NCI-H748 treated with DMSO at 0.1 percent for 48 hours (cell line): ENCODE data around the gene WDR76.

Source experiments
- DNase-seq: peaks from one replicate; lab custom pipeline; 2025; lab: John Stamatoyannopoulos, UW

WDR76 gene

DNA sequence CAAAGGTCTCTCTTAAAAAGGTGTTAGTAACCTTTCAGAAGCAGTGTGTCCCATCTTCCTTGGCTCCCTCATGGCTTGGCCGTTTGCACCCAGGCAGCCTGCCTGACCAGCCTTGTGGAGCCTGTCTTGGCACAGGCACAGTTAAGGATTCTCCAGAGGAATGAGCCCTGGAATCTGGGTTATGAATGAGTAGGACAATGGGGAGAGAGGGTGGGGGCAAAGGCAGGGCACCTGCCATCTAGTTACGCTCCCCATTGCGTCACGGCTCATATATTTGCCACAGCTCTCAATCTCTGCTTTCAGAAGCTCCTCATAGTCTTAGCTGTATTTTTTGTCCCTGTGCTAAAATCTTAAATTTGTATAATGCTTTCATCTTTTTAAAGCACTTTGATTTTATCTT is 50.6 kb downstream of the WDR76 start:
- no peak for DNase-seq

DNA sequence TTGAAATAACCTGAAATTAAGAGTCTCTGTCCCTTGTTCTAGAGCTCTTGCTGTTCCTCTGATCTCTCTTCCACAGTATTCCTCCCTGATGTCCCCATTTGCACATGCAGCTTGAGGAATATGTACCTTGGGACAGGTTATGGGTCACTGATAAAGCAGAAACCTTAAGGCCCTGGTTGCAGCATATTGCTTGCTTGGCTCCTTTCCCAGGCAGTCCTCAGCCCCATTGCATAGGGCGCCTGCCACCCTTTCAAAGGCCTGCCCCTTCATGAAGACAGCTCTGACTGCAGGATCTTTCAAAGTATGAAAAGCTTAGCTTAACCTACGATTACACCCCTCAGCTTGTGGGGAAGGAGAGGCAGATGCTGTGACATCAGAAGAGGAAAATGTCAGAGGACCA is 51.6 kb downstream of the WDR76 start:
- DNase-seq, result no peak

DNA sequence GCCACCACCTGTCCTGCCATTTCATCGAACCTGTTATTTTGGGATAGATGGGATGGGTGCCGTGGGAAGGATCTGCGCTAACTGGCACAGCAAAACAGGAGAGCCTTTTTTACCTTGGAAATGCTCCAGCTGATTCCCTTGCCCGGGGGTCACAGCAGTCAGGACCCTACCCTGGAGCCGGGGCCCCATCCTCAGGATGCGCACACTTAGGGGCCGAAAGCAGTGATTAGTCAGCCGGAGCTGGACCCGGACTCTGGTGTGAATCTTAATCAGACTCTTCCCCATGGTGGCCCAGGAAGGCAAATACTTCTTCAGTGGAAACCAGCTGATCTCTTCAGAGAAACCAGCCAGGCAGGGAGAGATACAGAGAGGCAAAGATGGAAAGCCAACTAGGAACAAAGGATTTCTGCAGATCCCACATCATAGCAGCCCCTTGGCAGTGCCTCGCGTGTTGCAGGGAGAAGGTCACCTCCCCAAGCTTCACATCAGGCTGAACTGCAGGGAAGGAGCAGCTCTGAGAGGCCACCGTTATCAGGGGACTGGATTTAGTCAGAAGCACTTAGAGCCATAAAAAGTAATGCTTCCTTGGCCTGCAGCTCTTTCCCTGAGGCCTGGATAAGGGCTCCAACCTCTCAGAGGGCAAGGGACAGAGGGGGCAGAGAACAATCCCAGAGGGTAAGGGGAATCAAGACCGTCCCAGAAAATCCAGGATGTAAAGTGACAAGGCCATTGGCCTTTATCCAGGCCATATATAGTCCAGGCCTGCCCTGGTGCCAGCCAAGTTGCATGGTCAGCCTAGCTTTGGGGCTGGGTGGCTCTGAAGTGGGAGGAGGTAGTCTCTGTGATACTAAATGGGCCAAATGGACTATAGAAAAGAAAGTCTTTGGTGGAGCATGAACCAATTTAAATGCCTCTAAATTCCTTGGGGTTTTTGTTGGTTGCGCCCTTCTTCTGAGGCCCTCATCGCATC is 52.9 kb downstream of the WDR76 start:
- DNase-seq, result no peak

DNA sequence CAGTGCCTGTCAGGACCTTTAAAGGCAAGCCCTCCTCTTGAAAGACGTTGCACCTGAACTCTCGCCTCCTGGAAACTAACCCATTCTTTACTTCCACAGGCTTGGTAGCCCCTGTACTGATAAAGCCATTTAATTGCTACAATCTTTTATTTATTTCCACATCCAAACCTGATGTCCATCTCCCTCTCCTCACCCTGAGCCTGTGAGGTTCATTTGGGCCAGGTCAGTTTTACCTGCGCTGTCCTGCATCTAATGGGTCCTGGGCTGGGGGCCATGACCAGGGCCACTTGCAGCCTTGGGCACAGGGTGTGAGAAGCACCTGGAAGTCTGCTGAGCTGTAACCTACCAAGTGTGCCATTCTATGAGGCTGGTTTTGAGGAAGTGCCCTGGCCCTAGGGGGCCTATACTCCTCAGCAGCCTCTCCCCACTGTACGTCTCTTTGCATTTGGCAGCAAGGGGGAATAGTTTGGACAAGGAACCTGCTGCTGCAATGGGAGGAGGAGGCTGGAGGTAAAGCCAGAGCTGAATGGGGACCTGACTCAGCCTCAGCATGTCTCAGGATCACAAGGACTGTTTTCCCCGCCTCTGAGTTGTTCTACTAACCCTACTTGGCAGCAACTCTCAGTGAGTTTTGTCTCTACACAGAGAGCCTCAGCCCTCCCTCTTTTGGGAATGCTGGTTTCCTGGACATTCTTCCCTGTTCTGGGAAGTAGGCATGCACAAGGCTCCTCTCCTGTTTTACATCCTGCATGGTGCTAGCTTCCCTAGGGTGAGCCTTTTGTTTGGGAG is 53.8 kb downstream of the WDR76 start:
- no peak for DNase-seq

DNA sequence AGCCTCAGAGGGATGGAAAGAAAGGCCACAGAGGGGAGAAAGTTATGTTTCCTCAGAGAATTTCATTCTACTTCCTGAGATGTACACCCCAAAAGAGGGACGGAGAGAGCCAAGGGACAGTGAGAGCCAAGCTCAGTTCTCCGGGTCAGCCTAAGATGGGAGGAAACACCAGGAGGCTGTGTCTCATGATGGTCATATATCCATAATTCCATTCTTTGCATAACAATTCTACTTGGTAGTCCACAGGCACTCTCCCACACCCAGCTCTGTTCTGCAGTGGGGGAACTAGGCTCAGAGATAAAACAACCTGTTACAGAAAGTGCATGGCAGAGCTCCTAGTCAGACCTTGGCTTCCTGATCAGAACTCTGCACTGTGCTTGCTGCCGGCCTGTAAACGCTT is 54.4 kb downstream of the WDR76 start:
- no peak for DNase-seq

DNA sequence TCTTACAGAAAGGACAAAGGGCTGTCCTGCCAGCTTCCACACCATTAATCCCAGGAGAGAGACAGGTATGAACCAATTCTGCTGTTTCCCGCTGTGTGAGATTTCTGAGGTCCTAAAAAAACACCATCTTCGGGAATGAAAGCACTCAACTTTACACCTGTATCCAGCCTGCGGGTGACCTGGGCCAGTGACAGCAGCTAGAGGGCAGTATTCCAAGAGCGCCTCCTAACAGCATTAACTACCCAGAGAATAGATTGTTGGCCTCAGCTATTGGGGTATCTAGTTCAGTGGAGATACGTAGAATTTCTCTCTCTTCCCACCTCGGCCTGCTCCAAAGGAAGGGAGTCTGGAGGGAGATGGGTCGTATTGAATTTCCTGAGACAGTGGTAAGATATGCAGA is 55.1 kb downstream of the WDR76 start:
- DNase-seq, result no peak

DNA sequence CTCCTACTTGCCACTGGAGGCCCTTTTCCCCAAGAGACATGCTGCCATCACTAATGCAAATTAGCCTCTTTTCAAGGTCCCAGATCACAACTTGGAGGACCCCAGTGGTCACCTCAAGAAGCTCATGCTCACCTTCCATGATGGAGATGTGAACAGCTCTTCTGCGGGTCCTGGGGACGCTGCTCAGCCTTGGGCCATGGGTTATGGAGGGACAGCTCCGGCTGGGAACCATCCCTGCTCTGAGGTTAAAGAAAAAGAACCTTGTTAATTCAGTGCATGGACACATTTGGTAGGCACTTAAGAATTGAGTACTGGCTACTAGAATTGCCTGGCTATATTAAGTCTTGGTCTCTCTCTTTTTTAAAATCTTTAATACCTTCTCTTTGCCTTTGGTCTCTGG is 56.8 kb downstream of the WDR76 start:
- no peak for DNase-seq

DNA sequence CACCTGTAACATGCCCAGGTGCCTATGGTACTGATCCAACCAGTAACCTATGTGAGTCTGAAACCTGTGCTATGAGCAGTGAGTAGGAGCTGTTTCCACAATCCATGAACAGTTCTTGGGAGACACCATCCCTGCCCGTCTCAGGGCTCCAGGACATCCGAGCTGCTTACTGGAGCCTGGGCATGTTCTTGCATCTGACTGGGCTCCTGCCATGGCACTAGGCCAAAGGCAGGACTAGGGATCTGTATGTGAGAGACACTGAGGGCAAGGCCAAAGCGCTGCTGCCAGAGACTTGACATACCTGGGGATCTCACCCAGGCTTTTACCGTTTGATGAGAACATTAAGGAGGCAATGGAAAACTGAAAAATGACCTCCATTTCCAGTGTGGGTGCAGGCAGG is 59.8 kb downstream of the WDR76 start:
- no peak for DNase-seq

DNA sequence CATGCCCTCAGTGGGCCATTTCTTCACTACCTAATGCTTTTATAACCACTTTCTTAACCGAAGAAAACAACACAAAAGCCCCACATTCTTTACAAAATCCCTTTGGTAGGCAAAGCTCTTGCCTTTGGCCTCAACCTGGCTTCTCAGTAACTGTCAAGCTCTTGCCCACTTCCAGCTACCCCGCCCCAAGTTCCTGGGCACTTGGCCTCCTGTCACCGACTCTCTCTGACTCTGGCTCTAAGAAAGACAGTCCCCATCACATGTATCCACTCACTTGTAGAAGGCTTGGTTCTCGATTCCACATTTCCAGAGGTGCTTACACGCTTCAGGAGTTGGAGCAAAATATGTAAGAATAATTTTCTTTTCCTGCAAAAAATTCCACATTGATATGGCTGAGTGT is 61.1 kb downstream of the WDR76 start:
- no peak for DNase-seq

DNA sequence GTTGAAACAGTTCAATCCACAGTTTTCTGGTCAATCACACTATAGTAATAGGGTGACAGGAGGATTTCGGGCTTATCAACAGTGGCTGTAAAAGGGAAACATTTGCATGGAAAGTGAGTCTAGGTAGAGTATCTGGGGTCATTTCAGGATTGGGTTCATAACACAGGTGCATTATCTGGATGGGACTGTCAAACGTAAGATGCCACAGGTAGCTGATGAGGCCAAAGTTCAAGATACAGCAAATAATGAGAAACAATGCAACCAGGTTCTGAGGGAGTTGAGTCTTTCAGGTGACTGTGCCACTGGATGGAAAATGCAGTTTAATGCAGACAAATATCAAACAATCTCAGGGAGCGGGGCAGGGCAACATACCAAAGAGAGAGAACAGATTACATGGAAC is 62.2 kb downstream of the WDR76 start:
- no peak for DNase-seq

DNA sequence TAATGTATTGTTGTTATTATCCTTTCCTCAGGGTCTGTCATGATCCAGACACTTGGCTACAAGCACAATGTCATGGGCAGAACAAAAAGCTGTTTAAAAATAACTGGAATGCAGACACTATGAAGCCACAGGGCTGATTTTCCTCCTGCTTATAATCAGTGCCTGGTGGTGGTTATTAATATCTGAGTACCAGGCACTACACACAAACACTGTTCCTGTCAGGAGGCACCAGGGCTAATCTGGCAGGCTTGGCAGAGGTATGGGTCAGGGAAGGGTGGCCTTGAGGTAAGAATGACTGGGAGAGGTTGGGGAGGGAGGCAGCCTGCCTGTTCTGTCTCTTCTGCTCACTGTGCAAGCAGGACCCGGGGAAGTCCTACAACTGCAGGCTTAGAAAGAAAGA is 67.2 kb downstream of the WDR76 start:
- DNase-seq, result no peak

DNA sequence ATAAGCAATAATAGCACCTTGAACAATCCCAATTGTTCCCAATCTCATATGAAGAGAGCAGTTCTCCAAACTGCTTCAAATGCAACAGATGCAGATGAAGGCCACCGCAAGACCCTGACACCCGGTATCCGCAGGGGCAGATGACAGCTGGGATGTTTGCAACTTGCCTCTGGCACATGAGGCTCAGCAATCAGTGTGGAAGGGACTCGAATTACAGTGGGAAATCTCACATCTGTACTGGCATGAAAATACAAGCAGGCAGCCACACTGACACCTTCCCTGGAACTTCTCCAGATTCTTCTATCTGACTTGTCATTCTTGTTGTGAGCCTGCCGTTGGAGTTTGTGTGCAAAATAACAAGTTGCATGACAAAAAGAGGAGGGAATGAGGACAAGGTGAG is 68.8 kb downstream of the WDR76 start:
- no peak for DNase-seq

DNA sequence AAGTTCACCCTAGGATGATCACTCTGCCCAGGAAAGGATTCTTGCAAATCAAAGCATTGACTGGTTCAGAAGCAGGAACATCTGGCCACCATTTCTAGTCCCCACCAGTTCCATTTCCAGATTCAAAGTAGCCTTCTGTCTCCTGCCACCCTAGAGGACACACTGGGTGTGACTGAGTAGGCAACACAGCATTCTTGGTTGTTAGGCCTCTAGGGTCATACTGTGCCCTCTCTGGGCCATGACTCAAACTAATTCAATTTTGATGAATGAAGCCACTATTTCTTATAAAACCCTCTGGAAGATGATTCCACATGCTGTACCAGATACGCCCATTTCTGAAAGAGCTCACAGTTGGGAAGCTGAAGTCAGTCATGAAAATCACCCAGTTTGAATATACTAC is 69.7 kb downstream of the WDR76 start:
- DNase-seq, result no peak

DNA sequence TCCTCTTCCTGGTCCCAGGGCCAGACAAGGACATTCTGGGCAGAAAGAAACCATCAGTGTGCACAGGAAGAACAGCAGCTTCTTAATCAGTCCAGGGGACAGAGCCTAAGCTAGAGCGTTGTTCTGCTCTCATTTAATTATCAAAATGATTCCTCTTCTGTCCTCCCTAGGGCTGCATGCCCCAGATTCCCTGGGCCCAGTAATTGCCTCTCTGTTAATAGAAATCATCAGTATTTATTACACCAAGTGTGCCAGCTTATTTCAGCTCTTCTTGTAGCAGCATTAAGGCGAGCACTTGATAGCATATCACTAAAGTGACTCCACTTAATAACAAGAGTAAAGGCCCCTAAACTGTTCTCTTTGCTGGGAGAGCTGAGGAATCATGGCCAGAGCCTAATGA is 72.1 kb downstream of the WDR76 start:
- DNase-seq, result no peak

DNA sequence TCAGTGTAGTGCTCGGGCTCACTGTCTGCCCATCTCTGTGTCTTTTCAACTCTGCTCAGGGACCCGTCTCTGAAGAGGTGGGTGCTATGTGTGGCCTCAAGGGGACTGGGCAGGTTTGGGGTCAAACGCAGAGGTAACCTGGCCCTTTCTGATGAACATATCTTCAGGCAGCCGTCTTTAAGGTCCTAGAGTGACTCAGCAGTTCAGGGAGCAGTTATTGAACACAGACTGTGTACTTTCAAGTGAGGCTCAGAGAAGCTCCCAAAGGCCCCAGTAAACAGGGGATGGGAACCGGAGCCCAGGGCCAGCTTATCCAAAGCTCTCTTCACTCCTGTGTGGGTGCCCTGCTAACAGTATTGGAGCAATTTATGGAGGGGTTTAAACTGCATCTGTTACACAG is 73.1 kb downstream of the WDR76 start:
- DNase-seq, result no peak

DNA sequence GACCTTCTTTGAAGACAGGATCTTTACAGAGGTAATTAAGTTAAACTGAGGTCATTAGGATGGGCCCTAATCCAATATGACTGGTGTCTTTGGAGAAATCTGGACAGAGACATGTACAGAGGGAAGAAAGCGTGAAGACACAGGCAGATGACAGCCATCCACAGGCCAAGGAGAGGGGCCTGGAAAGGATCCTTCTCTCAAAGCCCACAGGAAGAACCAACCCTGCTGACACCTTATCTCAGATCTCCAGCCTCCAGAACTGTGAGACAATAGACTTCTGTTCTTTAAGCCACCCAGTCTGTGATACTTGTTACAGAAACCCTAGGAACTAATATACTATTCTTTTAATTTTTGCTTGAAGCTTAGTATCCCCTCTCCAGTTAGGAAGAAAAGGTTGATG is 74.2 kb downstream of the WDR76 start:
- no peak for DNase-seq

DNA sequence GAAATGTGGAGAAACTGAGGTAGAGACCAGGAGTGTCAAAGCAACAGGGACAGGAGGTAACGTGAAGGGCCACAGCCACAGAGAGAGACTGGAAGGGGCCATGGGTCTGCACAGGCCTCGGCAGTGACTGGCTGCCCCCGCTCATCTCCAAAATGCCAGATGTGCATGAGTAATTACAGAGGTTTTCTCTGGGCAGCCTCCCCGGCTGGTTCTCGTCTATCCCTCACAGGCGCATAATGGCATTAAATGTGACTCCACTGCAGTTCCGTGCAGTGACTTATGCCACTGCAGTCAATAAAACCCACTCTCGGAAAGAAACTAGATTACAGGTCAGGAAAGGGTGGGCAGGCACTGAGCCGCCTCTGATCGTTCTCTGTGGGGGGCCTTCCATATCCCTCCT is 74.7 kb downstream of the WDR76 start:
- DNase-seq, result no peak

DNA sequence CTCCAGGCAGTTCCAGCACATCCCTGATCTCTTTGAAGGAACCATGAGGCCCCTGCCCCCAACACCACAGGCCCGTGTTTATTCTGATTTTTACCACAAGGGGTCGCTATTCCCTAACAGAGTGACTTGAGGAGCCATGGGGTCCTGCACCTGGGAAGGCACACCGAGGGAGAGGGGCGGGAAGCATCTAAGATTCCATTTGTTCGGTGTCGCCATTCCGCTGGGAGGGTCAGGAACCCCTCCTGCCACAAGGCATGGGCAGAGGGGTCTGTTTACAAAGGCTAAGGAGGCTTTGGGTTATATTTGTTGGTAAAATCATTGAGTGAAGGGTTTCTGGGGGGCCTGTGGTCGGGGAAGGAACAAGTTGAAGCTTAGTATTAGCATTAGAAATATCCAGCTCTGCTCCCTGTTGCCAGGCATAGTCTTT is 77.1 kb downstream of the WDR76 start:
- peak; percentile 19 for DNase-seq

DNA sequence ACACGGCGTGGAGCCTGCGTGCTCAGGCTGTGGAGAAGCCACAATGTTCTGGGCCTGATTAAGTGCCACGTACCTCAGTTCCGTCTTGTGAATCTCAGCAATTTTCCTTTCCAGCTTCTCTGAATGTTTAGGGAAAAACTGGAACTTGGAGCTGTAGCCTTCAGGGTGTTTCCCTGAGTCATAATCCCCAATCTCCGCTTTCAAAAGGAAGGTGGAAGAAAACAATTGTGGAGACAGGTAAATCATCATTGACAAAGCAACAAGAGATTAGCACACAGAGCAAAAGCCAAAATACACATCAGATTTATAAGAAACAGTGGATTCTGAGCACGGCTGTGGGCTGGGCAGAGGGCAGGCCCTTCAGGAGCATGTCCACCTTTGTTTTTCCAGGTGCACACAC is 79.0 kb downstream of the WDR76 start:
- no peak for DNase-seq

DNA sequence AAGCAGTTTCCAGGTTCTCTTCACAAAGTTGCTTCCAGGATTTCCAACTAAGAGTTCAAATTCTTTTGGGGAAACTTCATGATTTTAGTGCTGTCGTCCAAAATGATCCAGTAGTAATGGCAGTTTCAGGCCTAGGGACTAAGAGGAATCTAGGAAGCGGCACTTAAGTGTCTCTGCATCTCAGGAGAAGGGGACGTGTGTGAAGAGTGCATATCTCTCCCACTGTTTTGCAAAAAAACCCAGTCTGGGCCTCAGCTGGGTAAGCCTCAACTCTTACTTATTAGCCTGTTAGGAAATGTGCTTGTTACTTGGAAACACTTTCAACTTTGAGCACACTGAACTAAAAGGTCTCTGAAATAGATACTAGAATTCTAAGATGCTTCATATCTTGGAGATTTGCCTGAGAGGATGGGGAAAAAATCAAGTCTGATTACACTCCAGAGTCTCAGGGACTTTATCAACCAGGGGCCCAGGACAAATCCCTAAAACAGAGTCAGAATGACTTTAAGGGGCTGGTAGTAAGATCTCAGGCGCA is 81.8 kb downstream of the WDR76 start:
- DNase-seq, result no peak

DNA sequence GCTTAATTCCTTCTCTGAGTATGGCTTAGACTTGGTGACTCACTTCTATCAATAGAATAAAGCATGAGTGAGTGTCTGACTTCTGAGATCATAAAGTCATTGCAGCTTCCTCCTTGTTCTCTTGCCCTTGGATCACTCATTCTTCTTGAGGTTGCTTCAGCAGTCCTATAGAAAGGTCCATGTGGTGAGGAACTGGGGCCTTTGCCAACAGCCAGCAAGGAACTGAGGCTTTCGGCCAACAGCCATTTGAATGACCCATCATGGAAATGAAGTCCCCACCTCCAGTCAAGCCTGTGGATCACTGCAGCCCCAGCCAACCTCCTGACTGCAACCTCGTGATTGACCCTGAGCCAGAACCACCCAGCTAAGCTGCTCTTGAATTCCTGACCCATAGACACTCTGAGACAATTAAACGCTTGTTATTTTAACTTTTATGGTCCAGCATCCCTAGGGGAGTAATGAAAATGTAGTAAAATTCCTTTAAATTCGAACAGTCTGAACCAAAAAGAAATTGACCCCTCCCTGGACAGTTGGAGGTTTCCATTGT is 84.5 kb downstream of the WDR76 start:
- DNase-seq, result no peak

DNA sequence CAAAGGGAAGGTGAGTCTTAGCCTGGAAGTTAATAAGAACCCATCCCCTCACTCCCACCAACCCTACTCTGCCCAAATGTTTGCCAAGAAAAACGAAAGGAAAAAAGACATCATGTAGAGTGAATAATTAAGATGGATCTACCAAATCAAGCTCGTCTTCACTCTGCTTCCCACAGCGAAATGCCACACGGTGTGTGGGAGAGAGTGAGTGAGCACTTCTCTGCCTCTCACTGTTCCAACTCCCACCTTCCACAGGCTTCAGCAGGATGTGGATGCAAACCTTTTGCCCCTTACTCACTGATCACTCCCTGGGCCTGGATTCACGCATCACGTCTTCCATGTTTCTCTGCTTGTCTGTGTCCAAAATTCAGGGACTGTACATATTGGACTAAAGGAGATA is 85.4 kb downstream of the WDR76 start:
- no peak for DNase-seq
